ENCODE data around the gene PBX3.

The PBX3 gene

GRCh38 chr9:125906893-125907292 lies 159.7 kb downstream of the PBX3 start:
- no peak for DNase-seq (ENCODE audit: low read depth)

DNA sequence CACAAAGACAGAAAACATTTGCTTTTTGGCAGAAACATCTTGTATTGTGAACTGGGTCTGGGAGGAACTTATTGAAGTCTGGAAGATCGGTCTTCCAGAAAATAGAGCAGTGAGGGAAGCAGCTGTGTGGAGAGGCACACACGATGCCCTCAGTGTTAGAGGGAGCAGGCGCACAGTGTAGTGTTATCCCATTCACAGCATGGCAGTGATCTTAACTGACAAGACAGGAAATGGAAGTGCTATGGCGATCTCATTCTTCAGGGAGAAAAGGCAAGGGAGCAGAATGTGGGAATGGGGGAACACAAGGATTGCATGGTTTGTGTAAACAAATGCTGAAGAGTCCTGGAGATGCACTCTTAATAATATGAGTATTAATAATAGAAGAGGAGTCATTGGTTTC lies 161.0 kb downstream of the PBX3 start:
- no peak for DNase-seq (ENCODE audit: low read depth)

GRCh38 chr9:125908966-125909365 lies 161.8 kb downstream of the PBX3 start:
- DNase-seq (ENCODE audit: low read depth): no peak

DNA sequence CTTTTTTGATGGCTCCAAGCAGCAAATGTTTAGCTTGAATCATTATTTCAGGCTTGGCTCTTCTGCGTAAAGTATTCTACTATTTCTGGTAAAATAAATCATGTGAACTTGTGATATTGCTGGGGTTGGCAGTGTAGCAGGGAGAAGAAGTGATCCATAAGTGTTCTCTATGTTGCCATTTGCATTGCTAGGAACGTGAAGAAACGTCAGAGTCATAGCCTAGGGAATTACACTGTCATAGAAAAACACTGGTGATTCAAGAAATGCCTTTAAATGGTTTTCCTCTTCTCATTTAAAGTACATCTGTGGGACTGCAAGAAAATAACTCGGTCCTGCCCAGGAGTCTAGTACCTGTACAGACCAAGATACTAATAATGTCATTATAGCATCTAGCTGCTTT lies 162.3 kb downstream of the PBX3 start:
- no peak for DNase-seq (ENCODE audit: low read depth)

- no peak for DNase-seq (ENCODE audit: low read depth)
These were observed 163.1 kb downstream of the PBX3 start for GRCh38 chr9:125910286-125910685.

DNA sequence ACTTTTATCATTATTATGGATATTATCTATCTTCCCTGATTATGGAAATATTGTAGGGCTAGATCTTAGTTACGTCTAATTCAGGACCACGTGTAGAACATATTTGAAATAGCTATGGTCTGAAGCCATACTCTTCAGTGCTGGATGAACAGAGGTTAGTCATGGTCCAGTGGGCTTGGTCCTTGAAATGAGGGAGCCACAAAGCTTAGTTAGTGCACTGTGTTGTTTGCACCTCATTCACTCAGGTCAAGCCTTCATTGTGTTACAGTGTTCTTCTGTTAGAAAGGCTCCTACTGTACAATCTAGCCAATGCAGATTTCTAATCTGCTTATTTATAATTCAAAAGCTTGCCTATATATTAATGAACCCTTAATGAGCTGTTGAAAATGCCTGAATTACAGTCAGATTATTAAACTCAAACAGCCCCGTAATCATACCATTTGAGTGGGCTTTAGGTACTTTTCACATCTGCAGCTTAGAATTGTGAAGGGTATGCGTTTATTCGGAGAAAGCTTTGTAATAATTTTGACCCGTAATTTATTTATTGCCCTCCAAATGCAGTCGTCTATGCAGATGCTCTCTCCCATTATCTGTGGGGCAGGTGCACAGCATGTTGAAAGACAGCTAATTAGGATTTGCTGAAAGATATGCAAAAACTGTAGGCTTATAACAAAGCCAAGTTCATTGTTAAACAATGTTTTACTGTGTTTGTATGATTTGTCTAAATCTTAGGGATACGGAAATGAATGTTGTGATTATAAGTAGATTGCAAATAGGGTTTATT lies 164.9 kb downstream of the PBX3 start:
- no peak for DNase-seq (ENCODE audit: low read depth)

GRCh38 chr9:125912667-125913066 lies 165.5 kb downstream of the PBX3 start:
- no peak for DNase-seq (ENCODE audit: low read depth)

DNA sequence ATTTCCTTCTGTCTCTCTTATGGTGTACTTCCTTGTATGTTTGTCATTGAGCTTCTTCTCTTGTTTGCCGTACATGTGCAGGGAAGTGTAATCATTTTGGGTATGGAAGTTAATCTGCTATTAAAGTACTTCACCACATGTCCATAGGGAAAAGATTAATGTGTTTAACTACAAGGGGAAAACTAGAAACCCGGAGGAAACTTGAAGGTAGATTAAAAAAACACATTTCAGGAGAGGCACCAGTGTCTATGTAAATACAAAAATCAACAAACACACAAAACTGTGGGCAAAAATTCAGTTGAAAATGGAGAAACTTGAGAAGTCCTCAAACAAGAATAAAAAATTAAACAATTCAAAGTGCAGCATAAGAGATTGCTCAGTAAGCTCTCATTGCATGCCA lies 166.4 kb downstream of the PBX3 start:
- no peak for DNase-seq (ENCODE audit: low read depth)

DNA sequence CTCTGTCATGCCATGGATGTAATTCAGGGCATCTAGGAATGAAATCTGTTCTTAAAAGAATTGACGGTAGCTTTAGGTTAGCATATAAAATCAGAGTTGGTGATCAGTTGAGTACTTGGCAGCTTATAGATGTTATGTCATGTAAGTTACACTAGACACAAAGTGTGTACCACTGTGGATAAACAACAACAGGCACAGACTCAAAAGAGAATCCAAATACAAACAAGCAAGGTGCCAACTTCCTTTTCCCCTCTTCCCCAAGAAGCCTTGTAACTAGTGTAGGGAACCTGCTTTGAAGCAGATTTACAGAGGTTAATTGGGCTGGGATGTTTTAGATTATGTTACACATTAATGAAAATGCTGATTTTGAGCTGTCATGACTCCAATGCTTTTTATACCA lies 167.2 kb downstream of the PBX3 start:
- no peak for DNase-seq (ENCODE audit: low read depth)

DNA sequence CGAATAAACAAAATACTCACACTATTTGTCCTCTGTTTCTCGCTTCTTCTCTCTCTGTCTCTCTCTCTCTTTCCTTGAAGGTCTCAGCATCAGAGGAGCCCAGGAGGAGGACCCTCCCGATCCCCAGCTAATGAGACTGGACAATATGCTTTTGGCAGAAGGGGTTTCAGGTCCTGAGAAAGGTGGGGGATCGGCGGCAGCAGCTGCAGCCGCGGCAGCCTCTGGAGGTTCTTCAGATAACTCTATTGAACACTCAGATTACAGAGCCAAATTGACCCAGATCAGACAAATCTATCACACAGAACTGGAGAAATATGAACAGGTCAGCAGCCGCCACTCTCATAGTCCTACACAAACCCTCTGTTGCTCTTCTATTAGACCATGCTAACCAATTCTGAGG lies 168.4 kb downstream of the PBX3 start:
- DNase-seq (ENCODE audit: low read depth): no peak

DNA sequence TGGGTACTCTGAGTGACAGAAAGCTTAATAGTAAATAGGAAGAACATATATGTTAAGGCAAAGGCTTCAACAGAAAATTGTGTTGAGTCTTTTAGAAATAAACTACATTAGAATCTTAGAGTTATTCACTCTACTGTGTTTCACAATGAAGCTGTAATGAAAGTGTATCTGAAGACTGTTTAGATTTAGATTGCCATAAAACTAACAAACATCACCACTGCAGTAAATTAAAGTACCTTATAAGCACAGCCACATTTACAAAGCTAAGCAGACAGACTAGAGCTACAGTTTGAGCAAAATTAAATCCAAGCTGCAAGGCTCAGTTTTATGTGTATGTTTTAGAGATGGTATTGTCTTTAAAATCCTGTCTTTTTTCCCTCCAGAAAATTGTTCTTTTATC lies 172.4 kb downstream of the PBX3 start:
- DNase-seq (ENCODE audit: low read depth): no peak

- DNase-seq (ENCODE audit: low read depth): no peak
These were observed 173.2 kb downstream of the PBX3 start for GRCh38 chr9:125920402-125920801.

DNA sequence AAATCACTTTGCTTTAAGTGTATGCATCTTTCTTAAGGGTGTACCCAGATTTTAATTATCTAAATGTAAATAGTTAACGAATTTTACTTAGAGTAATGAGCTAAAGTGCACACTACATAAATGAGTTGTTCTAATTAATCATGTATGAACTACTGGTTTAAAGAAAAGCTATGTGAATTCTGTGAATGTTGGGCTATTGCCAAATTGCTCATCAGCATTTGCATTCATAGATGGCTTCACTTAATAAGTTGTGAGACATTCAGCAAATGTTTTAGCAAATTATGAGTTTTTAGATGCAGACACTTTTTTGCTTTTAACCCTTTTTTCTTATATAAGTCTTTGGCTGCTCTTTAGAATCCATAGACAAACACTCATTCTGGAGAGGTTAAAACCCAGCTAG lies 175.7 kb downstream of the PBX3 start:
- no peak for DNase-seq (ENCODE audit: low read depth)

DNA sequence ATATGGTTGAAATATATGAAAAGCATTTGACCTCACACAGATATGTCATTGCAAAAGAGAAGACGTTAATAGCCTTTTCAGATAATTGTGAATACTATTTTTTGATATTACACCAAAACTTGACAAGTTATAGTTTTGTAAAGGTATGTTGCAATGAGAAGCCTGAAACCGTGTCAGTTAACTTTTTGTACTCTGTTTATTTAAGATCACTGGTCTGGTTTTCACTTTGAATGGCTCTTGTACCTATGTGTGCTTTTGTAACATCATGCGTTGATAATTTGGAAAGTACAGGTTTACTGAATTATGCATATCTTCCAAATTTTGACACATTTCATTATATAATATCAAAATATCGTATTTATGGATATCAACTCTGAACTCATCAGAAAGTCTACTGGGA lies 177.2 kb downstream of the PBX3 start:
- no peak for DNase-seq (ENCODE audit: low read depth)

GRCh38 chr9:125926936-125927335 lies 179.8 kb downstream of the PBX3 start:
- DNase-seq (ENCODE audit: low read depth): no peak

DNA sequence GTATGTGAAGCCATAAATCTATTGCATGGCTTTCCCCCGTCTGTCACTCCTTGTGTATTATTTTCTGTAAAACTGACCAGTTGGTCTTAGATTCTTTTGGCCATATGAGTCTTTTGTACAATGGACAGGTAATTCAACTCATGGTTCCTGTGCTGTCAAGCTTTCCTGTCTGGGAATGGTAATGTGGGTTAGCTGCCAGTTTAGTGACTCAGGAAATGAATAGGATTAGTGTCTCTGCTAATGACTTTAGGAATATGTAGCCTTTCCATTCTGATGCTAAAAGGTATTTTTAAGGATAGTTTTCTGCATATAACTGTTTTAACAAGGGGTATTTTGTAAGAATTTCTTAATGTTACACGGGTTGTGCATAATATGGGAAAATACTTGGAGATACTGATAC lies 182.7 kb downstream of the PBX3 start:
- no peak for DNase-seq (ENCODE audit: low read depth)

- no peak for DNase-seq (ENCODE audit: low read depth)
These were observed 184.0 kb downstream of the PBX3 start for GRCh38 chr9:125931211-125931610.

DNA sequence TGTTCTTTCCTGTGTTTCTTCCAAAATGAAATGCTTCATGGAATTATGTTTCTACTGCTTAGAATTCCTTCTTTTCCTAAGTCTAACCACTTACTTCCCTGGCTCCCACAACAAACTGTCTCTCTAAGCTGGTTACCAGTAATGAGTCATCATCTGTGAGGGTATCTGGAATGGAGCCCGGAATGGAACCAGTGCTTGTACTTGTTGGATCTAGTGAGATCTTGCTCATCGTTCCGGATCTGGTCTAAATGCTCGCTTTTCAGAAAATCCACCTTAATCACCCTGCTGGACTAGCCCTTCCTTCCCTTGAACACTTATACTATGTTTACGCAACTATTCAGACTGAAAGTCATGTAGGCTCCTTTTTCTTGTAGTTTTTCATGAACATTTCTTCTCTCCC lies 184.8 kb downstream of the PBX3 start:
- DNase-seq (ENCODE audit: low read depth): peak; percentile 98

DNA sequence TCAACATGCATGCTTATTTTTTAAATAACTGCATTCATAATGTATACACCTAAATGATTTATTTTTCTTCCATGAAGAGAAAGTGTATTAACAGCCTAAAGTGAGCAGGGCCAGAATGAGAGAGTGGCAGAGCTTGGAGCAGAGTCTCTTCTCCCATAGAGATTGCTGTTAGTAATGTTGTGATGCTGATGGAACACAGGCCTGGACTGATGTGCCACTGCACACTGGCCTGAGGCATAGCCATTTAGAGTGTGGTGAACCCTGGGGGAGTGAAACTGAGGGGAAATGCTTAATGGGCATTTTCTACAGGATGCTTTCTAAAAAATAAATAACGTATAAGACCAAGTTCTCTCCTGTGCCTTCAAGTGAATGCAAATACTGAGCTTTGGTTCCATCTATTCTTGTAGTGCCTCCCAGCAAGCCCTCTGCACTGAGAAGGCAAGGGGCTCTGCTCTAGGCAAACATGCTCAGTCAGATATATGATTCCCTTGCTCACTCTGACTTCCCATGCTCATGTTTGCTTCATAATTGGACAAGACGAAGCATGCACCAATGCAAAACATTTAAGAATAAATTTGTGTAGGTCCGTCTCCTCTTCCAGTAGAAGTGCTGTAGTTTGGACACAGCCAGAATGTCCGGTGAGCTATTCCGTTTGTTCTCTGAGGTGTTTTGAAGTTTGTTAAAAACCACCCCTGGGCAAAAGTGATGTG lies 185.7 kb downstream of the PBX3 start:
- no peak for DNase-seq (ENCODE audit: low read depth)

GRCh38 chr9:125942125-125942524 lies 195.0 kb downstream of the PBX3 start:
- DNase-seq (ENCODE audit: low read depth): no peak

DNA sequence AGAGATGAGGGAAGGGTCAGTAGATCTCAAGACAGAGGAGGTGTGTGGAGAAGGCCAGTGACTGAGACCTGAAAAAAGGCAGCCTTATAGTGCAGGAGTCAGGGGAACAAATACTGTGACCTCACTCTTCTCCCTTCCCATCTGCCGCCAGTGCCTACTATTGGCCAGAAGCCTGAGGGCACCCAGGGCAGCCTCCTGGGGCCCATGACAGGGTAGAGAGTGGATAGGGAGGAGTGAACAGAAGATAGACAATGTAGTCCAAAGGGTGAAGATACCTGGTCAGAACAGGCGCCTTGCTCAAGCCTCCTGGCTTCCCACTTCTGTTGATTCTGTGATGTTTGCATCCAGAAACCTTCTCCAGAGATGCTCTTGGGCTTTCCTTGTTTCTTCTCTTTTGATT lies 196.7 kb downstream of the PBX3 start:
- DNase-seq (ENCODE audit: low read depth): no peak

GRCh38 chr9:125946397-125946796 lies 199.2 kb downstream of the PBX3 start:
- DNase-seq (ENCODE audit: low read depth): no peak

DNA sequence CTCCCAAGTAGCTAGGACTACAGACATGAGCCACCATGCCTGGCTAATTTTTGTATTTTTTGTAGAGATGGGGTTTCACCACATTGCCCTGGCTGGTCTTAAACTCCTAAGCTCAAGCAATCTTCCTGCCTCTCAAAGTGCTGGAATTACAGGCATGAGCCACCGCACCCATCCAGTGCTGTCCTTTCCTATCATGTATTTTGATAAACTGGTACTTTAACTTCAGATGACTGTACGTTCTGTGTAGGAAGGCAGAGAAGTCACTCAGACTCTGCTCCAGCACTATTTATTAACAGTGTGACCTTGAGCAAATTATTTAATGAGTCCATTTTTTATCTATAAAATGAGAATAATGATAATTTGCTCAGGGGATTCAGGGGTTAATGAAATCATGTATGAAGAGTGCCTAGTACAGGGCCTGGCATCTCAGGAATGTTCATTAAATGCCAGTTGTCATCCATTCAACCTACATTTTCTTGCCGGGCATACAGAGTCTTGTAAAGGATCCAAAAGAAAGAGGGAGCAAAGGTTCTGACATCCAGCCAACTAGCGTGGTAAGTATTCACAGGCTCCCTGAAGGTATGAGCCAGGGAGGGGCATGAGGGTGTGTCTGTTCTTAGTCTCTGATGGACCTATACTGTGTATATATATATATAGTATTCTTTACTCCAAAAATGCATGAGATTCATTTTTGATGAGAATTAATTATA lies 201.9 kb downstream of the PBX3 start:
- DNase-seq (ENCODE audit: low read depth): no peak
